HEK293T (cell line): Measurements from ENCODE around the gene C19orf38.

ENCODE experiments used
- ARNT ChIP-seq: fragments of 450-650 bp; IDR thresholded peaks from 2 replicates; pipeline ENCODE4 v1.6.1; 2017; ENCODE audit warnings: mild to moderate bottlenecking
- BHLHE40 ChIP-seq: fragments of 450-650 bp; IDR thresholded peaks from 2 replicates; pipeline ENCODE4 v1.6.1; 2016; ENCODE audit warnings: mild to moderate bottlenecking, moderate library complexity, borderline replicate concordance
- ELF4 ChIP-seq: fragments of 450-650 bp; IDR thresholded peaks from 2 replicates; pipeline ENCODE4 v1.6.1; 2017; ENCODE audit warnings: antibody characterized with exemption
- FOXK2 ChIP-seq: fragments of 450-650 bp; IDR thresholded peaks from 2 replicates; pipeline ENCODE4 v1.6.1; 2016; ENCODE audit warnings: mild to moderate bottlenecking
- FOXM1 ChIP-seq: fragments of 450-650 bp; IDR thresholded peaks from 2 replicates; pipeline ENCODE4 v1.6.1; 2017; ENCODE audit warnings: mild to moderate bottlenecking, borderline replicate concordance
- HDGF ChIP-seq: fragments of 450-650 bp; IDR thresholded peaks from 2 replicates; pipeline ENCODE4 v1.6.1; 2017; ENCODE audit warnings: antibody characterized with exemption, borderline replicate concordance
- L3MBTL2 ChIP-seq: fragments of 450-650 bp; conservative IDR thresholded peaks from 2 replicates; pipeline ENCODE4 v1.6.1; 2016; ENCODE audit warnings: mild to moderate bottlenecking
- LEF1 ChIP-seq: fragments of 450-650 bp; IDR thresholded peaks from 2 replicates; pipeline ENCODE4 v1.6.1; 2017; ENCODE audit warnings: mild to moderate bottlenecking, borderline replicate concordance
- SP1 ChIP-seq: fragments of 450-650 bp; IDR thresholded peaks from 2 replicates; pipeline ENCODE4 v1.6.1; 2017
- SUZ12 ChIP-seq: fragments of 450-650 bp; IDR thresholded peaks from 2 replicates; pipeline ENCODE4 v1.6.1; 2016; ENCODE audit warnings: mild to moderate bottlenecking
- TARDBP ChIP-seq: fragments of 450-650 bp; IDR thresholded peaks from 2 replicates; pipeline ENCODE4 v1.6.1; 2016
- TF ChIP-seq, protein P1 (sequence below): fragments of 450-650 bp; IDR thresholded peaks from 2 replicates; pipeline ENCODE4 v1.6.1; 2016

GRCh38 chr19:10826231-10826630, 22.0 kb upstream of the C19orf38 start:
- TF ChIP-seq BHLHE40 (no peak), SP1 (no peak), ARNT (no peak), ELF4 (no peak), FOXM1 (no peak), FOXK2 (no peak), L3MBTL2 (no peak), LEF1 (no peak), HDGF (no peak), TARDBP (no peak), SUZ12 (no peak)
- TF ChIP-seq, protein P1, sequence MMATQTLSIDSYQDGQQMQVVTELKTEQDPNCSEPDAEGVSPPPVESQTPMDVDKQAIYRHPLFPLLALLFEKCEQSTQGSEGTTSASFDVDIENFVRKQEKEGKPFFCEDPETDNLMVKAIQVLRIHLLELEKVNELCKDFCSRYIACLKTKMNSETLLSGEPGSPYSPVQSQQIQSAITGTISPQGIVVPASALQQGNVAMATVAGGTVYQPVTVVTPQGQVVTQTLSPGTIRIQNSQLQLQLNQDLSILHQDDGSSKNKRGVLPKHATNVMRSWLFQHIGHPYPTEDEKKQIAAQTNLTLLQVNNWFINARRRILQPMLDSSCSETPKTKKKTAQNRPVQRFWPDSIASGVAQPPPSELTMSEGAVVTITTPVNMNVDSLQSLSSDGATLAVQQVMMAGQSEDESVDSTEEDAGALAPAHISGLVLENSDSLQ: no peak
